Naive thymus-derived CD4-positive, alpha-beta T cell (primary cell): Measurements from ENCODE around the gene UCK1. TPM values are rescaled to one million over a fixed set of nuclear protein-coding genes. Genes with fewer than 3 reads are reported as not detected.

Experiments
- ATAC-seq: fragments of 150-1000 bp; cut with Tn5 transposase; 2 replicates; pipeline ENCODE4 v1.10.0; 2021; ENCODE audit warnings: mild to moderate bottlenecking, moderate library complexity
- CTCF ChIA-PET: fragments of 350-600 bp; sonication (Branson Sonifier 250); formaldehyde crosslinking; loops from one replicate; lab custom pipeline; 2021; ENCODE audit warnings: antibody characterized with exemption; lab: Charles Lee
- POLR2A ChIA-PET: fragments of 350-600 bp; sonication (Branson Sonifier 250); formaldehyde crosslinking; loops from one replicate; lab custom pipeline; 2021; ENCODE audit warnings: antibody characterized with exemption, inconsistent platforms; lab: Charles Lee
- DNase-seq, 9 donors: peaks; one replicate each; pipeline versions ENCODE4 v3.0.0 to v3.0.0-alpha.2; 2020 to 2022; ENCODE audit warnings: mixed read lengths in 1 of 9
- H3K27ac ChIP-seq: one replicate; pipeline ENCODE4 v1.7.0; 2013; ENCODE audit warnings: mild to moderate bottlenecking, low read depth, low read length, moderate library complexity
- H3K27me3 ChIP-seq, 2 donors: one replicate each; pipeline ENCODE4 v1.7.0; 2013; ENCODE audit warnings: low read length in 2 of 2, mild to moderate bottlenecking in 2 of 2, moderate library complexity in 2 of 2; ENCODE audit not compliant: control insufficient read depth in 2 of 2, insufficient read depth in 2 of 2
- H3K36me3 ChIP-seq, 3 experiments: 1 replicate in 2 of 3; 2 replicates in 1 of 3; pipeline ENCODE4 v1.7.0; 2013; ENCODE audit warnings: low read length in 3 of 3, mild to moderate bottlenecking in 3 of 3, moderate library complexity in 1 of 3; ENCODE audit not compliant: insufficient read depth in 3 of 3, control insufficient read depth in 2 of 3
- H3K4me1 ChIP-seq, 2 donors: one replicate each; pipeline ENCODE4 v1.7.0; 2013; ENCODE audit warnings: low read length in 2 of 2, mild to moderate bottlenecking in 2 of 2, moderate library complexity in 1 of 2; ENCODE audit not compliant: control insufficient read depth in 2 of 2, insufficient read depth in 2 of 2
- H3K4me3 ChIP-seq: 2 replicates; pipeline ENCODE4 v1.7.0; 2013; ENCODE audit warnings: mild to moderate bottlenecking, low read length
- H3K9me3 ChIP-seq, 3 experiments: 1 replicate in 2 of 3; 2 replicates in 1 of 3; pipeline ENCODE4 v1.7.0; 2013; ENCODE audit warnings: low read length in 3 of 3; ENCODE audit not compliant: control insufficient read depth in 2 of 3
- H3K27ac Mint-ChIP-seq, 9 donors: one replicate each; pipeline ENCODE4 v1.8.0; 2020 to 2022; ENCODE audit warnings: mixed read lengths in 9 of 9, mild to moderate bottlenecking in 8 of 9, moderate library complexity in 5 of 9, inconsistent platforms in 2 of 9
- H3K27me3 Mint-ChIP-seq, 5 donors: one replicate each; pipeline ENCODE4 v1.8.0; 2021 to 2022; ENCODE audit warnings: mixed read lengths in 5 of 5, mild to moderate bottlenecking in 1 of 5
- H3K36me3 Mint-ChIP-seq, 5 donors: one replicate each; pipeline ENCODE4 v1.8.0; 2020 to 2022; ENCODE audit warnings: mixed read lengths in 5 of 5, mild to moderate bottlenecking in 3 of 5, inconsistent platforms in 1 of 5
- H3K4me1 Mint-ChIP-seq, 7 donors: one replicate each; pipeline ENCODE4 v1.8.0; 2020 to 2022; ENCODE audit warnings: mixed read lengths in 7 of 7, mild to moderate bottlenecking in 3 of 7, inconsistent platforms in 1 of 7
- H3K4me3 Mint-ChIP-seq, 10 donors: one replicate each; pipeline ENCODE4 v1.8.0; 2020 to 2022; ENCODE audit warnings: mild to moderate bottlenecking in 10 of 10, mixed read lengths in 10 of 10, moderate library complexity in 6 of 10, inconsistent platforms in 2 of 10
- H3K9me3 Mint-ChIP-seq, 11 donors: one replicate each; pipeline ENCODE4 v1.8.0; 2020 to 2022; ENCODE audit warnings: mixed read lengths in 11 of 11, mild to moderate bottlenecking in 4 of 11, inconsistent platforms in 1 of 11, moderate library complexity in 1 of 11
- intact Hi-C, 2 donors: fragments of 100-400 bp; cut with micrococcal nuclease; formaldehyde crosslinking; loops; one replicate each; pipeline ENCODE4 v1.15.1; 2023
- polyA plus RNA-seq, 2 donors: library from polyadenylated mRNA; unstranded; fragments of 300-500 nt; fragmentation: Illumina TruSeq; gene quantifications; one replicate each; pipeline ENCODE4 v1.2.3, GENCODE V29; 2021
- total RNA-seq, 6 experiments: library from RNA in 5 of 6; stranded (reverse) in 5 of 6; gene quantifications; 1 replicate in 5 of 6; 2 replicates in 1 of 6; pipeline ENCODE4 v1.2.3 and lab custom pipeline; 2021 to 2026

Gene UCK1
- total and polyA plus RNA-seq, 7 experiments from 2014 or later, result 21.2 to 40.1 (median 29.3) TPM

- peaks cover 0 to 5% (median 0%) of the 10 kb centered on the region in 11 donors for H3K9me3 Mint-ChIP-seq
- peaks cover 0 to 36% (median 13%) of the 10 kb centered on the region in 5 donors for H3K36me3 Mint-ChIP-seq
- H3K9me3 ChIP-seq, result no peaks in the 10 kb centered on the region
- H3K27ac ChIP-seq, result no peak overlapping the region
- ChIA-PET CTCF (no interaction called here), POLR2A (no interaction called here)
- peaks cover 0 to 6% (median 0%) of the 10 kb centered on the region in 7 donors for H3K4me1 Mint-ChIP-seq
- no peaks in the 10 kb centered on the region for H3K27me3 ChIP-seq
- H3K27ac Mint-ChIP-seq, result no peak overlapping the region
- no peak overlapping the region for H3K4me3 Mint-ChIP-seq
- no peaks in the 10 kb centered on the region for H3K36me3 ChIP-seq
- intact Hi-C loops, result no loop called here
- no peaks in the 10 kb centered on the region for H3K4me1 ChIP-seq
- H3K27me3 Mint-ChIP-seq, result no peaks in the 10 kb centered on the region
- no peak overlapping the region for H3K4me3 ChIP-seq
- no peak for DNase-seq
- no peak for ATAC-seq
Measured at GRCh38 chr9:131565369-131565768, 34.3 kb upstream of the UCK1 start.

- Histone ChIP-seq H3K4me1 (no peaks in the 10 kb centered on the region), H3K4me3 (no peak overlapping the region), H3K27me3 (no peaks in the 10 kb centered on the region), H3K27ac (no peak overlapping the region), H3K36me3 (no peaks in the 10 kb centered on the region), H3K9me3 (no peaks in the 10 kb centered on the region)
- Mint-ChIP-seq H3K27ac (peak overlapping the region in 2 of 9 donors; percentile 52 to 60), H3K4me1 (peaks cover 0 to 6% (median 0%) of the 10 kb centered on the region in 7 donors), H3K27me3 (no peaks in the 10 kb centered on the region), H3K36me3 (peaks cover 0 to 25% (median 0%) of the 10 kb centered on the region in 5 donors), H3K9me3 (peaks cover 0 to 5% (median 0%) of the 10 kb centered on the region in 11 donors), H3K4me3 (no peak overlapping the region)
- no peak for DNase-seq
- ATAC-seq, result no peak
- ChIA-PET CTCF (interaction anchor here (0.6 to 1.3 kb wide), 4 partner anchors 23 to 212 kb away, joined by 3 to 6 read pairs (median 4); no protein-coding TSS in a partner anchor), POLR2A (interaction anchor here (0.5 kb wide), 1 partner anchor 208 kb away, joined by 3 read pairs; no protein-coding TSS in a partner anchor)
- intact Hi-C loops, result no loop called here
Measured at GRCh38 chr9:131562032-131562959, 31.2 kb upstream of the UCK1 start.

- Histone ChIP-seq H3K36me3 (no peaks in the 10 kb centered on the region), H3K27ac (no peak overlapping the region), H3K4me1 (no peaks in the 10 kb centered on the region), H3K27me3 (no peaks in the 10 kb centered on the region), H3K4me3 (no peak overlapping the region), H3K9me3 (no peaks in the 10 kb centered on the region)
- Mint-ChIP-seq H3K36me3 (peaks cover 0 to 23% (median 0%) of the 10 kb centered on the region in 5 donors), H3K27ac (no peak overlapping the region), H3K9me3 (peaks cover 0 to 8% (median 0%) of the 10 kb centered on the region in 11 donors), H3K4me1 (peaks cover 0 to 6% (median 3%) of the 10 kb centered on the region in 7 donors), H3K4me3 (no peak overlapping the region), H3K27me3 (peaks cover 10 to 22% (median 17%) of the 10 kb centered on the region in 5 donors)
- ATAC-seq, result no peak
- CTCF ChIA-PET, result interaction anchor here (0.6 to 1.8 kb wide), 8 partner anchors 13 to 210 kb away, joined by 3 to 10 read pairs (median 4); partner anchors contain the start of gene PRRT1B
- intact Hi-C loops, result loop anchor here in 1 of 2 donors (1.0 kb wide), 1 partner anchor 209 kb away; no protein-coding TSS in a partner anchor
- DNase-seq, result peak in 1 of 9 donors; percentile 20
- POLR2A ChIA-PET, result interaction anchor here (0.7 to 0.8 kb wide), 3 partner anchors 29 to 206 kb away, joined by 3 to 4 read pairs (median 3); no protein-coding TSS in a partner anchor
Measured at GRCh38 chr9:131559421-131560000, 28.4 kb upstream of the UCK1 start.

GRCh38 chr9:131557855-131558548 lies 26.9 kb upstream of the UCK1 start:
- ATAC-seq (no peak), DNase-seq (no peak)
- Histone ChIP-seq H3K4me1 (no peaks in the 10 kb centered on the region), H3K27me3 (no peaks in the 10 kb centered on the region), H3K4me3 (no peak overlapping the region), H3K9me3 (no peaks in the 10 kb centered on the region), H3K27ac (no peak overlapping the region), H3K36me3 (no peaks in the 10 kb centered on the region)
- H3K27me3 Mint-ChIP-seq, result peaks cover 13 to 34% (median 26%) of the 10 kb centered on the region in 5 donors
- ChIA-PET POLR2A (no interaction called here), CTCF (interaction anchor here (1.0 kb wide), 1 partner anchor 170 kb away, joined by 3 read pairs; no protein-coding TSS in a partner anchor)
- H3K4me1 Mint-ChIP-seq, result peaks cover 0 to 6% (median 3%) of the 10 kb centered on the region in 7 donors
- H3K27ac Mint-ChIP-seq, result no peak overlapping the region
- no peak overlapping the region for H3K4me3 Mint-ChIP-seq
- intact Hi-C loops, result no loop called here
- peaks cover 0 to 20% (median 0%) of the 10 kb centered on the region in 5 donors for H3K36me3 Mint-ChIP-seq
- H3K9me3 Mint-ChIP-seq, result peaks cover 0 to 8% (median 1%) of the 10 kb centered on the region in 11 donors

- H3K36me3 ChIP-seq, result no peaks in the 10 kb centered on the region
- H3K4me3 ChIP-seq, result no peak overlapping the region
- Mint-ChIP-seq H3K9me3 (peaks cover 0 to 3% (median 0%) of the 10 kb centered on the region in 11 donors), H3K27me3 (peaks cover 19 to 46% (median 33%) of the 10 kb centered on the region in 5 donors), H3K27ac (no peak overlapping the region), H3K4me1 (peaks cover 0 to 6% (median 3%) of the 10 kb centered on the region in 7 donors), H3K36me3 (peaks cover 0 to 12% (median 0%) of the 10 kb centered on the region in 5 donors), H3K4me3 (peak overlapping the region in 2 of 10 donors; percentile 18 to 29)
- intact Hi-C loops, result no loop called here
- no peaks in the 10 kb centered on the region for H3K9me3 ChIP-seq
- ChIA-PET POLR2A (no interaction called here), CTCF (no interaction called here)
- ATAC-seq (no peak), DNase-seq (no peak)
- peaks cover 0 to 3% of the 10 kb centered on the region in 2 donors for H3K27me3 ChIP-seq
- H3K27ac ChIP-seq, result no peak overlapping the region
- no peaks in the 10 kb centered on the region for H3K4me1 ChIP-seq
Measured at GRCh38 chr9:131555841-131556673, 25.0 kb upstream of the UCK1 start.
